ENCODE results near the gene AUP1. TPM values are rescaled to one million over a fixed set of nuclear protein-coding genes. Genes with fewer than 3 reads are reported as not detected.

Gene AUP1
- total RNA-seq, result 100 to 1,000 TPM in 3 of 8 experiments, 10 to 100 TPM in 5; 43.1 to 121 (median 74.7) TPM

GRCh38 chr2:74529357-74530238 is at the start of gene AUP1, which contains the start of gene HTRA2:
Gene AUP1, minus strand, starts transcription at chr2:74529706. Its CDS starts 77 bp downstream, at chr2:74529629.
Gene HTRA2, plus strand, starts transcription at chr2:74529933. Its CDS starts 74 bp downstream, at chr2:74530007.
- peak; percentile 86 to 95 (median 94) for ATAC-seq (replicated peaks in 6 of 8)
- in situ Hi-C loops (cut with MboI; ENCODE audit: low pct_unique_long_range_greater_than_20kb in 2 of 9, low sequenced_read_pairs in 9 of 9, unreplicated experiment in 9 of 9), result no loop called here
- Histone ChIP-seq H3K4me3 (peak within 1 kb of the TSS; percentile 69 to 96 (median 91)), H3K4me1 (replicated peaks in 1 of 2) (peaks cover 13 to 17% of the 10 kb centered on the region in 2 donors), H3K27ac (peak within 1 kb of the TSS; percentile 67 to 86)
- 0 to 2% (median 1%) methylated on average over 5 to 33 of the region's 87 CpGs; no CpG with 5 or more reads in 7 of the 10 experiments for WGBS, 10 experiments

GRCh38 chr2:74578408-74578807 is 48.9 kb upstream of the AUP1 start:
- Histone ChIP-seq H3K4me1 (replicated peaks in 1 of 2) (no peaks in the 10 kb centered on the region), H3K4me3 (no peak overlapping the region), H3K27ac (no peak overlapping the region)
- WGBS, 10 experiments, result 63 to 86% (median 72%) methylated on average over 1 to 2 of the region's 3 CpGs; no CpG with 5 or more reads in 6 of the 10 experiments
- in situ Hi-C loops (cut with MboI; ENCODE audit: low pct_unique_long_range_greater_than_20kb in 2 of 9, low sequenced_read_pairs in 9 of 9, unreplicated experiment in 9 of 9), result loop anchor here in 5 of 9 experiments (25.0 kb wide), 3 partner anchors 91 to 341 kb away; partner anchors contain the start of genes CCDC142 (in 3 of the 5), LBX2 (in 3 of the 5) and TTC31 (in 3 of the 5)
- no peak for ATAC-seq (replicated peaks in 6 of 8)

- Histone ChIP-seq H3K4me3 (no peak overlapping the region), H3K4me1 (replicated peaks in 1 of 2) (no peaks in the 10 kb centered on the region), H3K27ac (no peak overlapping the region)
- in situ Hi-C loops (cut with MboI; ENCODE audit: low pct_unique_long_range_greater_than_20kb in 2 of 9, low sequenced_read_pairs in 9 of 9, unreplicated experiment in 9 of 9), result loop anchor here in 5 of 9 experiments (25.0 kb wide), 3 partner anchors 90 to 340 kb away; partner anchors contain the start of genes CCDC142 (in 3 of the 5), LBX2 (in 3 of the 5) and TTC31 (in 3 of the 5)
- no peak for ATAC-seq (replicated peaks in 6 of 8)
- 0 to 83% (median 55%) methylated on average over 1 to 2 of the region's 2 CpGs; no CpG with 5 or more reads in 2 of the 10 experiments for WGBS, 10 experiments
Measured at GRCh38 chr2:74577448-74577847, 47.9 kb upstream of the AUP1 start.

DNA sequence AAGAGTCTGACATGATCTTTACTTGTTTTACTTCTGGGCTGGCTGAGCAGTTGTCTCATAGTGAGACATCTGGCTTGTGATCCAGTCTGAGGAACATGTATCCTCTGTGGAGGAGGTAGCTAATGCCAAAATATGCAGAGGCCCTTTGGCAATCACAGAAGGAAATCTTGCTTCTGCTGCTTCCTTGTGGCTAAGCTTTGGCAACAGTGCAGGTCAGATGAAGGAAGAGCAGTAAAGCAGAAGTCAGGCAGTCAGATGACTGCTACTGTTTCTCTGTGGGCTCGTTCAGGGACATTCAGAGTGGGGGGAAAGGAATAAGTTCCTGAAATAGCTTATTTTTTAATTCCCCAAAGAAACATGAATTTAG is 47.3 kb upstream of the AUP1 start:
- Histone ChIP-seq H3K27ac (no peak overlapping the region), H3K4me1 (replicated peaks in 1 of 2) (no peaks in the 10 kb centered on the region), H3K4me3 (no peak overlapping the region)
- ATAC-seq (replicated peaks in 6 of 8), result peak in 3 of 8 experiments; percentile 41 to 58 (median 56)
- in situ Hi-C loops (cut with MboI; ENCODE audit: low pct_unique_long_range_greater_than_20kb in 2 of 9, low sequenced_read_pairs in 9 of 9, unreplicated experiment in 9 of 9), result loop anchor here in 5 of 9 experiments (25.0 kb wide), 3 partner anchors 90 to 340 kb away; partner anchors contain the start of genes CCDC142 (in 3 of the 5), LBX2 (in 3 of the 5) and TTC31 (in 3 of the 5)
- WGBS, 10 experiments, result 0 to 20% methylated on average over 1 of the region's 1 CpG; no CpG with 5 or more reads in 8 of the 10 experiments

- H3K4me1 ChIP-seq (replicated peaks in 1 of 2), result no peaks in the 10 kb centered on the region
- 0 to 100% (median 83%) methylated on average over 1 to 7 of the region's 7 CpGs; no CpG with 5 or more reads in 1 of the 10 experiments for WGBS, 10 experiments
- ATAC-seq (replicated peaks in 6 of 8), result peak in 3 of 8 experiments; percentile 63 to 74 (median 66)
- H3K4me3 ChIP-seq, result no peak overlapping the region
- no peak overlapping the region for H3K27ac ChIP-seq
- in situ Hi-C loops (cut with MboI; ENCODE audit: low pct_unique_long_range_greater_than_20kb in 2 of 9, low sequenced_read_pairs in 9 of 9, unreplicated experiment in 9 of 9), result loop anchor here in 5 of 9 experiments (25.0 kb wide), 3 partner anchors 89 to 339 kb away; partner anchors contain the start of genes CCDC142 (in 3 of the 5), LBX2 (in 3 of the 5) and TTC31 (in 3 of the 5)
Measured at GRCh38 chr2:74576211-74576862, 46.8 kb upstream of the AUP1 start.

GRCh38 chr2:74575320-74575719 is 45.8 kb upstream of the AUP1 start:
- Histone ChIP-seq H3K27ac (no peak overlapping the region), H3K4me1 (replicated peaks in 1 of 2) (no peaks in the 10 kb centered on the region), H3K4me3 (no peak overlapping the region)
- in situ Hi-C loops (cut with MboI; ENCODE audit: low pct_unique_long_range_greater_than_20kb in 2 of 9, low sequenced_read_pairs in 9 of 9, unreplicated experiment in 9 of 9), result loop anchor here in 5 of 9 experiments (25.0 kb wide), 3 partner anchors 88 to 338 kb away; partner anchors contain the start of genes CCDC142 (in 3 of the 5), LBX2 (in 3 of the 5) and TTC31 (in 3 of the 5)
- ATAC-seq (replicated peaks in 6 of 8), result no peak
- 0 to 86% (median 58%) methylated on average over 1 to 4 of the region's 4 CpGs; no CpG with 5 or more reads in 2 of the 10 experiments for WGBS, 10 experiments

GRCh38 chr2:74573747-74574562 is 44.4 kb upstream of the AUP1 start:
- ATAC-seq (replicated peaks in 6 of 8), result peak in 3 of 8 experiments; percentile 64 to 79 (median 69)
- in situ Hi-C loops (cut with MboI; ENCODE audit: low pct_unique_long_range_greater_than_20kb in 2 of 9, low sequenced_read_pairs in 9 of 9, unreplicated experiment in 9 of 9), result no loop called here
- 0 to 100% (median 62%) methylated on average over 1 to 7 of the region's 7 CpGs for WGBS, 10 experiments
- no peak overlapping the region for H3K27ac ChIP-seq
- H3K4me3 ChIP-seq, result no peak overlapping the region
- no peaks in the 10 kb centered on the region for H3K4me1 ChIP-seq (replicated peaks in 1 of 2)

- H3K27ac ChIP-seq, result no peak overlapping the region
- no peak for ATAC-seq (replicated peaks in 6 of 8)
- in situ Hi-C loops (cut with MboI; ENCODE audit: low pct_unique_long_range_greater_than_20kb in 2 of 9, low sequenced_read_pairs in 9 of 9, unreplicated experiment in 9 of 9), result no loop called here
- no peak overlapping the region for H3K4me3 ChIP-seq
- WGBS, 10 experiments, result 58 to 80% (median 67%) methylated on average over 1 to 3 of the region's 3 CpGs; no CpG with 5 or more reads in 4 of the 10 experiments
- no peaks in the 10 kb centered on the region for H3K4me1 ChIP-seq (replicated peaks in 1 of 2)
Measured at GRCh38 chr2:74572178-74572925, 42.8 kb upstream of the AUP1 start.

DNA sequence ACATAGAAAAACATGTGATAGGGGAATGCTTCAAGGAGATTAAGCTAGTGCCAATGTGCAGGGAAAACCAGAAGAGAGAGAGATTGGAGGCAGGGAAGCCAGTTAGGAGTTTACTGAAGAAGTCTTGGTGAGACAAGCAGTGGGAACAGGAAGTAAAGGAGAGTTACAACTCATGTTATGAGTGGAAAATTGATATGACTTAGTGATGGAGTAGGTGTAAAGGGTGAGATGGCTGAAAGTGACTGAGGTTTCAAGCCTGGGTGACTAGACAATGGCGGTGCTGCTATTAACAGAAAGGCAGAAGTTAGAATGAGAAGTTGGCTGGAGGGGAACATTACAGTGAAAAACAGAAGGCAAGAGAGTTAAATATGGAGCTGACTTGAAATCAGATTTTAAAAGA is 41.6 kb upstream of the AUP1 start:
- no peak overlapping the region for H3K4me3 ChIP-seq
- in situ Hi-C loops (cut with MboI; ENCODE audit: low pct_unique_long_range_greater_than_20kb in 2 of 9, low sequenced_read_pairs in 9 of 9, unreplicated experiment in 9 of 9), result no loop called here
- no peak overlapping the region for H3K27ac ChIP-seq
- 60 to 100% (median 79%) methylated on average over 1 of the region's 1 CpG for WGBS, 10 experiments
- ATAC-seq (replicated peaks in 6 of 8), result no peak
- no peaks in the 10 kb centered on the region for H3K4me1 ChIP-seq (replicated peaks in 1 of 2)

DNA sequence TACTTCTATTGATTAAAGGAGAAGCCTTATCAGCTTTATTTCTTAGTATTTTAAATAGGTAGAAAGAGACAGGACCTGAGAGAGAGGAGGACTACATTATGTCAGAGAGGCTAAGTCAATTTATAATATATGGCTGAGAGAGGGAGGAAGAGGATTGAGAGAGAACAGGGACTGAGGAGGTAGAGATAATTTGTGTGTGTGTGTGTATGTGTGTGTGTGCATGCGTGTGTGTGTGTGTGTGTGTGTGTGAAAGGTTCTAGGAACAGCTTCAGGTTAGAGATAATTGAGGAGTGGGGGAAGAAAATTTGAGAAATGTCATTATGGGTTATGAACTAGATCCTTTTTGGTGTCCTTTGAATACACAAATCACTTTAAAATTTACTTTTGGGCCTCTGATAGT is 40.2 kb upstream of the AUP1 start:
- WGBS, 10 experiments, result 20 to 100% (median 33%) methylated on average over 1 of the region's 1 CpG; no CpG with 5 or more reads in 6 of the 10 experiments
- in situ Hi-C loops (cut with MboI; ENCODE audit: low pct_unique_long_range_greater_than_20kb in 2 of 9, low sequenced_read_pairs in 9 of 9, unreplicated experiment in 9 of 9), result no loop called here
- ATAC-seq (replicated peaks in 6 of 8), result no peak
- Histone ChIP-seq H3K27ac (no peak overlapping the region), H3K4me1 (replicated peaks in 1 of 2) (no peaks in the 10 kb centered on the region), H3K4me3 (no peak overlapping the region)

GRCh38 chr2:74567881-74568280 is 38.4 kb upstream of the AUP1 start:
- H3K27ac ChIP-seq, result no peak overlapping the region
- H3K4me1 ChIP-seq (replicated peaks in 1 of 2), result no peaks in the 10 kb centered on the region
- WGBS, 10 experiments, result 4 to 83% (median 75%) methylated on average over 2 to 5 of the region's 5 CpGs
- no peak overlapping the region for H3K4me3 ChIP-seq
- in situ Hi-C loops (cut with MboI; ENCODE audit: low pct_unique_long_range_greater_than_20kb in 2 of 9, low sequenced_read_pairs in 9 of 9, unreplicated experiment in 9 of 9), result no loop called here
- no peak for ATAC-seq (replicated peaks in 6 of 8)
